NK-92 (cell line): ENCODE results near the gene OPCML.

Experiments used
- DNase-seq: peaks from one replicate; lab custom pipeline; 2025; ENCODE audit not compliant: unreplicated experiment; lab: John Stamatoyannopoulos, UW

The OPCML gene

GRCh38 chr11:133041928-133042882, 490.1 kb downstream of the OPCML start:
- no peak for DNase-seq

GRCh38 chr11:133041181-133041580, 491.1 kb downstream of the OPCML start:
- no peak for DNase-seq

GRCh38 chr11:133040289-133040900, 491.9 kb downstream of the OPCML start:
- DNase-seq: no peak

GRCh38 chr11:133038850-133039249, 493.5 kb downstream of the OPCML start:
- DNase-seq: no peak

GRCh38 chr11:133034929-133035328, 497.4 kb downstream of the OPCML start:
- no peak for DNase-seq

GRCh38 chr11:133029107-133029506, 503.2 kb downstream of the OPCML start:
- no peak for DNase-seq

- no peak for DNase-seq
These were observed 505.3 kb downstream of the OPCML start for GRCh38 chr11:133026952-133027351.

GRCh38 chr11:133024301-133024700, 508.0 kb downstream of the OPCML start:
- DNase-seq: no peak

GRCh38 chr11:133023232-133023631, 509.1 kb downstream of the OPCML start:
- no peak for DNase-seq

- no peak for DNase-seq
These were observed 510.7 kb downstream of the OPCML start for GRCh38 chr11:133021553-133021952.

GRCh38 chr11:133020372-133020714, 512.0 kb downstream of the OPCML start:
- no peak for DNase-seq

GRCh38 chr11:133019545-133020371, 512.5 kb downstream of the OPCML start:
- DNase-seq: no peak

- DNase-seq: no peak
These were observed 516.8 kb downstream of the OPCML start for GRCh38 chr11:133015457-133015856.

- no peak for DNase-seq
These were observed 518.0 kb downstream of the OPCML start for GRCh38 chr11:133014337-133014736.

GRCh38 chr11:133012803-133013202, 519.5 kb downstream of the OPCML start:
- DNase-seq: no peak

GRCh38 chr11:133011604-133012003, 520.7 kb downstream of the OPCML start:
- no peak for DNase-seq

- no peak for DNase-seq
These were observed 525.2 kb downstream of the OPCML start for GRCh38 chr11:133007027-133007584.

- DNase-seq: no peak
These were observed 527.9 kb downstream of the OPCML start for GRCh38 chr11:133004369-133004768.

- no peak for DNase-seq
These were observed 532.8 kb downstream of the OPCML start for GRCh38 chr11:132999516-132999915.

- no peak for DNase-seq
These were observed 533.3 kb downstream of the OPCML start for GRCh38 chr11:132999031-132999430.

- DNase-seq: no peak
These were observed 534.9 kb downstream of the OPCML start for GRCh38 chr11:132997396-132997795.
